ENCODE data around the gene GNB1L.

The GNB1L gene

DNA sequence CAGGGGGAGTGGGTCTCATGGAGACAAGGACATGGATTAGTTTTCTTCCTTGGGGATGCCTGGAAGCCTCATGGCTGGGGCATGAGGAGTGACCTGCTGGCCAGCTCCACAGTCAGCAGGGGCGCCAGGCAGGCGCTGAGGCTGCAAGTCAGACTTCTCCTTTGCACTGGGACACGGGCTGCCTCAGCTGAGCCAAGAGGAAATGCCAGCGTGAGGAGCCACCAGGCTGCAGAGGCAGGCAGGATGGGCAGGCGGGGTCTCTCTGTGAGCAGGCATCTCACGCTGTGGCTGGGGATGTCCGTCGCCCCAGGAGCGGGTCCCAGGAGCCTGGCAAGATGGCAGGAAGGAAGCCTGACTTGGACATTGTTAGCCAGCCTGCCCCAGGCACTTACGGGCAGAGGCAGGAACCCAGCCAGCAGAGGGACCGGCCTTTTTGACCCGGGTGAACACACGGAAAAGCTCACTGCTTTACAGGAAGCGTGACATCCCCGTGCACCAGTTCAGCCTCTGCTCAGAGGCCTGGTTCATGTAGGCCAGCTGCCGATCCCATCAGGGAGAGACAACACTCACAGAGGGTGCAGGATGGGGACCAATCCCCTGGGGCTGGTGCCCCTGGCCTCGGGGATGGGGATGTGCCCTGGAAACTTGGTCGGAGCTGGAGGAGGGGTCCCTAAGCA is 10.2 kb downstream of the GNB1L start:
- H3K27me3 ChIP-seq (ENCODE audit: low read depth, low read length): no peaks in the 10 kb centered on the region
- H3K4me1 ChIP-seq (ENCODE audit: low read length): no peaks in the 10 kb centered on the region
- H3K9me3 ChIP-seq (ENCODE audit: insufficient read depth, low read length): no peaks in the 10 kb centered on the region
- H4K20me1 ChIP-seq (ENCODE audit: insufficient read depth, low read length): peaks cover 14% of the 10 kb centered on the region; the same call in 1 of the 2 replicates
- no peak overlapping the region for H3K27ac ChIP-seq (ENCODE audit: low read length)
- H3K79me2 ChIP-seq (ENCODE audit: low read length): peaks cover 4% of the 10 kb centered on the region; the same call in 1 of the 2 replicates
- no peak overlapping the region for H3K4me2 ChIP-seq (ENCODE audit: low read length)
- H3K9ac ChIP-seq (ENCODE audit: low read length): no peak overlapping the region
- no peak overlapping the region for H2AFZ ChIP-seq (ENCODE audit: low read depth, low read length)
- no peak overlapping the region for H3K4me3 ChIP-seq (ENCODE audit: low read length)
- TF ChIP-seq, protein P1, sequence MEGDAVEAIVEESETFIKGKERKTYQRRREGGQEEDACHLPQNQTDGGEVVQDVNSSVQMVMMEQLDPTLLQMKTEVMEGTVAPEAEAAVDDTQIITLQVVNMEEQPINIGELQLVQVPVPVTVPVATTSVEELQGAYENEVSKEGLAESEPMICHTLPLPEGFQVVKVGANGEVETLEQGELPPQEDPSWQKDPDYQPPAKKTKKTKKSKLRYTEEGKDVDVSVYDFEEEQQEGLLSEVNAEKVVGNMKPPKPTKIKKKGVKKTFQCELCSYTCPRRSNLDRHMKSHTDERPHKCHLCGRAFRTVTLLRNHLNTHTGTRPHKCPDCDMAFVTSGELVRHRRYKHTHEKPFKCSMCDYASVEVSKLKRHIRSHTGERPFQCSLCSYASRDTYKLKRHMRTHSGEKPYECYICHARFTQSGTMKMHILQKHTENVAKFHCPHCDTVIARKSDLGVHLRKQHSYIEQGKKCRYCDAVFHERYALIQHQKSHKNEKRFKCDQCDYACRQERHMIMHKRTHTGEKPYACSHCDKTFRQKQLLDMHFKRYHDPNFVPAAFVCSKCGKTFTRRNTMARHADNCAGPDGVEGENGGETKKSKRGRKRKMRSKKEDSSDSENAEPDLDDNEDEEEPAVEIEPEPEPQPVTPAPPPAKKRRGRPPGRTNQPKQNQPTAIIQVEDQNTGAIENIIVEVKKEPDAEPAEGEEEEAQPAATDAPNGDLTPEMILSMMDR (IDR thresholded peaks at IDR 0.05; ENCODE audit: low read depth, low read length): no peak
- no peak for TF ChIP-seq EZH2phosphoT487 (IDR thresholded peaks at IDR 0.05; ENCODE audit: low read depth)
- peaks cover 14% of the 10 kb centered on the region for H3K36me3 ChIP-seq (replicated peaks; ENCODE audit: low read depth, low read length)

DNA sequence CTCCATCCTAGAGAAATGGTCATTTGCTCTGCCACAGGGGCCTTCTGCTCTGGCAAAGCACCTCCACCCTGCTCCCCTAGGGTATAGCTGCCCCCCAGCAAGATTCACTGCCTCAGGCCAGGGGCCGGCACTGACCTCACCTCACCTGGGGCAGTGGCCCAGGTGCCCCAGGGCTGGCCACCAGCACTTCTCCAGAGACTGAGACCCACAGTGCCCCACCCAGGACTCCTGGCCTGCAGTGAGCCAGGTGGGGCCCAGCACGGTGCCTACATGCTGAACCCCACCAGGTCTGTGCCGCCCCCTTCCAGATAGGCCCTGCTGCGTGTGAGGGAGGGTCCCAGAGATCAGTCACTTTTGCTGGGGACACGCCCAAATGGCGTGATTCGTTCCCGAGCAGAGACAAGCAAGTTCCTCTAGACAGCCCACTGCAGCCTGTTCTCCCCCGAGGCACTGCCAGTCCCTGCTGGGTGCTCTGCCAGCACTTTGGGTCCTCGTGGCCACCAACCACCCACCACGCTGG is 10.8 kb downstream of the GNB1L start:
- no peak overlapping the region for H3K4me2 ChIP-seq (ENCODE audit: low read length)
- H3K27me3 ChIP-seq (ENCODE audit: low read depth, low read length): no peaks in the 10 kb centered on the region
- H3K4me3 ChIP-seq (ENCODE audit: low read length): no peak overlapping the region
- H3K9ac ChIP-seq (ENCODE audit: low read length): no peak overlapping the region
- H3K4me1 ChIP-seq (ENCODE audit: low read length): no peaks in the 10 kb centered on the region
- no peak overlapping the region for H2AFZ ChIP-seq (ENCODE audit: low read depth, low read length)
- peaks cover 14% of the 10 kb centered on the region; the same call in 1 of the 2 replicates for H4K20me1 ChIP-seq (ENCODE audit: insufficient read depth, low read length)
- H3K9me3 ChIP-seq (ENCODE audit: insufficient read depth, low read length): no peaks in the 10 kb centered on the region
- H3K27ac ChIP-seq (ENCODE audit: low read length): no peak overlapping the region
- peaks cover 14% of the 10 kb centered on the region for H3K36me3 ChIP-seq (replicated peaks; ENCODE audit: low read depth, low read length)
- peaks cover 4% of the 10 kb centered on the region; the same call in 1 of the 2 replicates for H3K79me2 ChIP-seq (ENCODE audit: low read length)
- TF ChIP-seq, protein P1 (IDR thresholded peaks at IDR 0.05; ENCODE audit: low read depth, low read length): no peak
- no peak for TF ChIP-seq EZH2phosphoT487 (IDR thresholded peaks at IDR 0.05; ENCODE audit: low read depth)

DNA sequence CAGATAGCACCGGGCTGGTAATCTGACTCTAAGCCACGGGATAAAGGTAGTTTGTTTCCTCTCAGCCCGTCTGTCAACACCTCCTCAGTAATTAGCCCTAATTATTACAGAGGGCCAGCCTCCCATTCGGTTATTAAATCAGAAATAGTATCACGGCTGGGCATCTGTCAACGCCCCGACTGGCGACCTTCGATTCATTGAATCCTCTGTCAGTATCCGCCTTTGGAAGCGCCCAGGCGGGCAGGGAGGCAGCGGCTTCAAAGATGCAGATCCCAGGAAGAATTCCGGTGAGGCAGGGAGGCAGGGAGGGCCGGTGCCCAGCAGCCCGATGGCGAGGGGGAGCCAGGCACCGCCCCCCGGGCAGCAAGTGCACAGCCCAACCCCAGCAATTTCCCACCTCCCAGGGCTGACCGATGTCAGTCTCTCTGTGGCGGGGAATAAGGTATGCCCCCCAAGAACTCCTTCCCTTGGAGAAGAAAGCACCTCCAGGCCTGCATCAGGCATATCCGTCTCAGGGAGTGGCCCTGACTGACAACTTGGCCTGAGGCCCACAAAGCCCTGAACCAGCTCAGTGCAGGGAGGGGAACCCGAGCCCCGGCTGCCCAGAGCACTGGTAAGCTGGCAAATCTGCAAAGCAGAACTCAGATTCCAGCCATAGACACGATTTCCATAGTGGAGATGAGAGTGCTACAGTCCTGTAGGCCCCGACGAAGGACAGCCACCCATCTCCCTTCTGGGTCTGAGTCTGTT is 11.4 kb downstream of the GNB1L start:
- Histone ChIP-seq H3K4me1 (ENCODE audit: low read length) (no peaks in the 10 kb centered on the region), H3K79me2 (ENCODE audit: low read length) (no peaks in the 10 kb centered on the region; the same call in 1 of the 2 replicates), H3K4me2 (ENCODE audit: low read length) (no peak overlapping the region), H3K27ac (ENCODE audit: low read length) (no peak overlapping the region), H3K9me3 (ENCODE audit: insufficient read depth, low read length) (no peaks in the 10 kb centered on the region), H3K27me3 (ENCODE audit: low read depth, low read length) (no peaks in the 10 kb centered on the region), H3K9ac (ENCODE audit: low read length) (no peak overlapping the region), H3K4me3 (ENCODE audit: low read length) (no peak overlapping the region), H2AFZ (ENCODE audit: low read depth, low read length) (no peak overlapping the region), H3K36me3 (replicated peaks; ENCODE audit: low read depth, low read length) (peaks cover 9% of the 10 kb centered on the region), H4K20me1 (ENCODE audit: insufficient read depth, low read length) (0 out of 2 replicates have a peak, but pooled peaks cover 10% of the 10 kb centered on the region)
- TF ChIP-seq, protein P1 (IDR thresholded peaks at IDR 0.05; ENCODE audit: low read depth, low read length): no peak
- TF ChIP-seq EZH2phosphoT487 (IDR thresholded peaks at IDR 0.05; ENCODE audit: low read depth): no peak
